Measurements from ENCODE around the gene DMP1. TPM values are rescaled to one million over a fixed set of nuclear protein-coding genes. Genes with fewer than 3 reads are reported as not detected.

Gene DMP1, protein sequence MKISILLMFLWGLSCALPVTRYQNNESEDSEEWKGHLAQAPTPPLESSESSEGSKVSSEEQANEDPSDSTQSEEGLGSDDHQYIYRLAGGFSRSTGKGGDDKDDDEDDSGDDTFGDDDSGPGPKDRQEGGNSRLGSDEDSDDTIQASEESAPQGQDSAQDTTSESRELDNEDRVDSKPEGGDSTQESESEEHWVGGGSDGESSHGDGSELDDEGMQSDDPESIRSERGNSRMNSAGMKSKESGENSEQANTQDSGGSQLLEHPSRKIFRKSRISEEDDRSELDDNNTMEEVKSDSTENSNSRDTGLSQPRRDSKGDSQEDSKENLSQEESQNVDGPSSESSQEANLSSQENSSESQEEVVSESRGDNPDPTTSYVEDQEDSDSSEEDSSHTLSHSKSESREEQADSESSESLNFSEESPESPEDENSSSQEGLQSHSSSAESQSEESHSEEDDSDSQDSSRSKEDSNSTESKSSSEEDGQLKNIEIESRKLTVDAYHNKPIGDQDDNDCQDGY
- not detected in 2 replicates for total RNA-seq

GRCh38 chr4:87649980-87650379, at the start of gene DMP1:
DMP1 (plus strand) TSS chr4:87650280; CDS start chr4:87656493, 6,213 bp downstream.
- Histone ChIP-seq H3K27ac (ENCODE audit: low read depth, low read length) (no peak within 1 kb of the TSS), H4K20me1 (ENCODE audit: insufficient read depth, low read length) (no peaks in the 10 kb centered on the region), H3K4me2 (ENCODE audit: insufficient read depth, low read length) (no peak within 1 kb of the TSS), H3K9me3 (ENCODE audit: low read depth, low read length) (no peaks in the 10 kb centered on the region), H3K79me2 (ENCODE audit: insufficient read depth, low read length) (no peaks in the 10 kb centered on the region), H3K4me1 (ENCODE audit: insufficient read depth, low read length) (no peaks in the 10 kb centered on the region), H3K27me3 (ENCODE audit: insufficient read depth, low read length) (peaks cover 2% of the 10 kb centered on the region), H2AFZ (ENCODE audit: low read length) (no peak within 1 kb of the TSS), H3K4me3 (ENCODE audit: insufficient read depth, low read length) (no peak within 1 kb of the TSS), H3K36me3 (ENCODE audit: insufficient read depth, low read length) (no peaks in the 10 kb centered on the region)
- TF ChIP-seq, protein P1, sequence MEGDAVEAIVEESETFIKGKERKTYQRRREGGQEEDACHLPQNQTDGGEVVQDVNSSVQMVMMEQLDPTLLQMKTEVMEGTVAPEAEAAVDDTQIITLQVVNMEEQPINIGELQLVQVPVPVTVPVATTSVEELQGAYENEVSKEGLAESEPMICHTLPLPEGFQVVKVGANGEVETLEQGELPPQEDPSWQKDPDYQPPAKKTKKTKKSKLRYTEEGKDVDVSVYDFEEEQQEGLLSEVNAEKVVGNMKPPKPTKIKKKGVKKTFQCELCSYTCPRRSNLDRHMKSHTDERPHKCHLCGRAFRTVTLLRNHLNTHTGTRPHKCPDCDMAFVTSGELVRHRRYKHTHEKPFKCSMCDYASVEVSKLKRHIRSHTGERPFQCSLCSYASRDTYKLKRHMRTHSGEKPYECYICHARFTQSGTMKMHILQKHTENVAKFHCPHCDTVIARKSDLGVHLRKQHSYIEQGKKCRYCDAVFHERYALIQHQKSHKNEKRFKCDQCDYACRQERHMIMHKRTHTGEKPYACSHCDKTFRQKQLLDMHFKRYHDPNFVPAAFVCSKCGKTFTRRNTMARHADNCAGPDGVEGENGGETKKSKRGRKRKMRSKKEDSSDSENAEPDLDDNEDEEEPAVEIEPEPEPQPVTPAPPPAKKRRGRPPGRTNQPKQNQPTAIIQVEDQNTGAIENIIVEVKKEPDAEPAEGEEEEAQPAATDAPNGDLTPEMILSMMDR (IDR thresholded peaks at IDR 0.05; ENCODE audit: extremely low read depth, low read depth, low read length) = no peak
- DNase-seq (ENCODE audit: insufficient read length, low spot score, missing footprints) = no peak

DNA sequence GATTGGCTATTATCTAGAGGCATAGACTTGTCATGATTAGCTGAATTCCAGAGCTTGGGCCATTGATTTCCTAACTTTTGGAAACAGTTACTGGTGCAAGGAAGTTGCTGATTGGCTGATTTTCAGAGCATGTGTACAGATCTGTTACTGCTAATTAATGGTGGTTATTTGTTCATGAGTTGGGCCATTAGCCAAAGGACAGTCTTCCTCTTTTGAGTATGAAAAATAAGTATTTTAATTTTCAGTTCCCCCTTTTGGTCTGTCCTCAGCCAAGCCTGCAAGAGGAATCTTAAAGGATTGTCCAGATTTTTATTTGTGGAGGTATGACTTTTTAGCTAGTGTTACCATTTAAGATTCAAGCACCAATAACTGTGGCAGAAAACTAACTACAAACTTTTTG, 48.7 kb upstream of the DMP1 start:
- H2AFZ ChIP-seq (ENCODE audit: low read length) = no peak overlapping the region
- no peaks in the 10 kb centered on the region for H3K79me2 ChIP-seq (ENCODE audit: insufficient read depth, low read length)
- TF ChIP-seq, protein P1 (IDR thresholded peaks at IDR 0.05; ENCODE audit: extremely low read depth, low read depth, low read length) = no peak
- peaks cover 4% of the 10 kb centered on the region for H3K27me3 ChIP-seq (ENCODE audit: insufficient read depth, low read length)
- no peak for DNase-seq (ENCODE audit: insufficient read length, low spot score, missing footprints)
- H3K4me3 ChIP-seq (ENCODE audit: insufficient read depth, low read length) = no peak overlapping the region
- H3K9me3 ChIP-seq (ENCODE audit: low read depth, low read length) = no peaks in the 10 kb centered on the region
- H3K27ac ChIP-seq (ENCODE audit: low read depth, low read length) = no peak overlapping the region
- H3K4me1 ChIP-seq (ENCODE audit: insufficient read depth, low read length) = no peaks in the 10 kb centered on the region
- H3K4me2 ChIP-seq (ENCODE audit: insufficient read depth, low read length) = no peak overlapping the region
- no peaks in the 10 kb centered on the region for H4K20me1 ChIP-seq (ENCODE audit: insufficient read depth, low read length)
- H3K36me3 ChIP-seq (ENCODE audit: insufficient read depth, low read length) = no peaks in the 10 kb centered on the region

DNA sequence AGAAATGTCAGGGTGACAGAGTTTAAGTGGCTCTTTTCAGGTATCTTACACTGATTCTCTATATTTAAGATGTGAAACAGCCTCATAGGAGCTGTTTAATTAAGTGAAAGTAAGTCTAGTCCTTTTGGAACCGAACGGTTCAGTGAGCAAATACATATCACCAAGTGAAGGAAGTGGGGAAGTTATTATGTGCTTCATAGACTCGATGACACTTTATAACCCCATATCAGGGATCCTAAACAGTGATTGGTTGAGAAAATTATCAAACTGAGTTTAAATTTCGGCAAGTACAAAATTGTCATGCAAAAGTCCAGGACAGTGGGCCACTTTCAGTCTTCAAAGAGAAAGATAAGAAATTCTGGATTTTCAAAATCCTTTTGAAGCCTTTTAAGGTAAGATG, 41.9 kb upstream of the DMP1 start, which contains the start of gene DSPP:
DSPP (plus strand) TSS at position 301 of the 400 bp plus-strand sequence. CDS start 2,380 bp downstream, outside the sequence.
- no peaks in the 10 kb centered on the region for H4K20me1 ChIP-seq (ENCODE audit: insufficient read depth, low read length)
- H3K9me3 ChIP-seq (ENCODE audit: low read depth, low read length) = no peaks in the 10 kb centered on the region
- H2AFZ ChIP-seq (ENCODE audit: low read length) = no peak within 1 kb of the TSS
- H3K27me3 ChIP-seq (ENCODE audit: insufficient read depth, low read length) = peaks cover 3% of the 10 kb centered on the region
- H3K27ac ChIP-seq (ENCODE audit: low read depth, low read length) = no peak within 1 kb of the TSS
- no peaks in the 10 kb centered on the region for H3K79me2 ChIP-seq (ENCODE audit: insufficient read depth, low read length)
- H3K36me3 ChIP-seq (ENCODE audit: insufficient read depth, low read length) = no peaks in the 10 kb centered on the region
- no peak within 1 kb of the TSS for H3K4me2 ChIP-seq (ENCODE audit: insufficient read depth, low read length)
- H3K4me3 ChIP-seq (ENCODE audit: insufficient read depth, low read length) = no peak within 1 kb of the TSS
- DNase-seq (ENCODE audit: insufficient read length, low spot score, missing footprints) = no peak
- TF ChIP-seq, protein P1 (IDR thresholded peaks at IDR 0.05; ENCODE audit: extremely low read depth, low read depth, low read length) = no peak
- no peaks in the 10 kb centered on the region for H3K4me1 ChIP-seq (ENCODE audit: insufficient read depth, low read length)

GRCh38 chr4:87614292-87614890, 35.7 kb upstream of the DMP1 start:
- TF ChIP-seq, protein P1 (IDR thresholded peaks at IDR 0.05; ENCODE audit: extremely low read depth, low read depth, low read length) = no peak
- peaks cover 16% of the 10 kb centered on the region for H3K27me3 ChIP-seq (ENCODE audit: insufficient read depth, low read length)
- no peak overlapping the region for H3K4me2 ChIP-seq (ENCODE audit: insufficient read depth, low read length)
- H3K4me1 ChIP-seq (ENCODE audit: insufficient read depth, low read length) = no peaks in the 10 kb centered on the region
- no peak overlapping the region for H3K4me3 ChIP-seq (ENCODE audit: insufficient read depth, low read length)
- H3K9me3 ChIP-seq (ENCODE audit: low read depth, low read length) = no peaks in the 10 kb centered on the region
- no peaks in the 10 kb centered on the region for H3K36me3 ChIP-seq (ENCODE audit: insufficient read depth, low read length)
- no peak for DNase-seq (ENCODE audit: insufficient read length, low spot score, missing footprints)
- no peaks in the 10 kb centered on the region for H4K20me1 ChIP-seq (ENCODE audit: insufficient read depth, low read length)
- no peak overlapping the region for H2AFZ ChIP-seq (ENCODE audit: low read length)
- H3K27ac ChIP-seq (ENCODE audit: low read depth, low read length) = no peak overlapping the region
- H3K79me2 ChIP-seq (ENCODE audit: insufficient read depth, low read length) = no peaks in the 10 kb centered on the region
